Measurements from ENCODE around the gene ARHGEF16. TPM values are rescaled to one million over a fixed set of nuclear protein-coding genes. Genes with fewer than 3 reads are reported as not detected.

Gene ARHGEF16
- total RNA-seq, 1 experiment from 2014 or later: 0.05 TPM

DNA sequence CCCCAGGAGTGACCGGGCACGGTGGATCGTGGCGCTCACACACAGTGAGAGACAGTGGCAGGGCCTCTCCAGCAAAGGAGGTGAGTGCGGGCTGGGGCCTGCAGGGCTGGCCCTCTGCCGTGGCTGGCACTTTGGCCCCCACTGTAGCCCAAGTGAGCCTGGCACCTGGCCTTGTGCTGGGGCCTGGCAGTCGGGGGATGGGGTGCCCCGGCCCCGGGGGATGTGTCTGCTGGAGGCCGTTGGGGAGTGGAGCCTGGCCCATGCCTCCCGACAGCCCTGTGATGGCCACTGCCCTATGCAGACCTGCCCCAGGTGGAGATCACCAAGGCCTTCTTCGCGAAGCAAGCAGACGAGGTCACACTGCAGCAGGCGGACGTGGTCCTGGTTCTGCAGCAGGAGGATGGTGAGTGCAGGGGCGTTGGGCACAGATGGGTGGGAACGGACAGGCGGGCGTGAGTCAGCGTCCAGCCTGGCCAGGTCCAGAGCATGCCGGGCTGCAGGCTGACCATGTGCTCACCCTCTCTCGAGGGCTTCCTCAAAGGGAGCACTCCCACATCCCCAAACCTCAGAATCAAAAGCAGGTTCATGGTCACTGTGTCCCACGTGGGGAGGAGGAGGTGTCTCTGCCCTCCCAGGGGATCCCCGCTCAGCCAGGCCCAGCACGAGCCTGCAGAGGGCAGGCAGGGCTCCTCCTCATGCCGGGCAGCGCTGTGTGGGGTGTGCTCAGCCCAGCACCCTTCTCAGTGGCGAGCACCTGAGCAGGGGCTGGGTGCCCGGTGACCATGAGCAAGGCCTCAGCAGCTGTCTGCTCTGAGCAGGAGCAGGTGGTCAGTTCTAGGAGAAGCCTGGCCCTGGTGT lies 25.3 kb downstream of the ARHGEF16 start:
- DNase-seq (ENCODE audit: low read depth): no peak

DNA sequence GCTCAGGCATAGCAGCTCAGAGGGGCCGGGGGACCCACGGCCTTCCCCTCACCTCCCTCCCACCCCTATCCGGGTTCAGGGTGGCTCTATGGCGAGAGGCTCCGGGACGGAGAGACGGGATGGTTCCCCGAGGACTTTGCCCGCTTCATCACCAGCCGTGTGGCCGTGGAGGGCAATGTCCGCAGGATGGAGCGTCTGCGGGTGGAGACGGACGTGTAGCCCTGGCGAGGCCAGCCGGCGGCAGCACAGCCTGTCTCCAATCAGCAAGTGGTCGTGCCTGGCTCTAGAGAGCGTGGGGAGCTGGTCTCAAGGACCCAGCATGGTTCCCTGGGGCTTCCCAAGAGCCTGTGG lies 25.9 kb downstream of the ARHGEF16 start:
- no peak for DNase-seq (ENCODE audit: low read depth)

DNA sequence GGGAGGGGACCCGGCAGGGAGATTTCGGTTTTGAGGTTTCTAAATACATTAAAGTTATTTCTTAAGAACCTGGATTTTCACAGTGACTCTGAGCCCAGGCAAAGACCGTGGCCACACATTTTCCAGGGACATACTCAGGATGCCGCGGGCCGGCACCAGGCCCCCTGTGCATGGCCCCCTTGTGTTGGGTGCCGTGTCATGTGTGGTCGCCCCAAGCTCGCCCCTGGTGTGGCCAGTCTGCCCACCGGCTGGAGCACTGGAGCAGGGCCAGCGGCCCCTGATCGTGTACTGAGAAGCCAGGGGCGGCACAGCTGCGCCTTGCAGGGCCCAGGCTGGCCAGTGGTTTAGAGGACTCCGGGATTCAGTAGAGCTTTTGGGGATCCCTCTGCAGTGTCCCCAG lies 26.6 kb downstream of the ARHGEF16 start:
- DNase-seq (ENCODE audit: low read depth): no peak

DNA sequence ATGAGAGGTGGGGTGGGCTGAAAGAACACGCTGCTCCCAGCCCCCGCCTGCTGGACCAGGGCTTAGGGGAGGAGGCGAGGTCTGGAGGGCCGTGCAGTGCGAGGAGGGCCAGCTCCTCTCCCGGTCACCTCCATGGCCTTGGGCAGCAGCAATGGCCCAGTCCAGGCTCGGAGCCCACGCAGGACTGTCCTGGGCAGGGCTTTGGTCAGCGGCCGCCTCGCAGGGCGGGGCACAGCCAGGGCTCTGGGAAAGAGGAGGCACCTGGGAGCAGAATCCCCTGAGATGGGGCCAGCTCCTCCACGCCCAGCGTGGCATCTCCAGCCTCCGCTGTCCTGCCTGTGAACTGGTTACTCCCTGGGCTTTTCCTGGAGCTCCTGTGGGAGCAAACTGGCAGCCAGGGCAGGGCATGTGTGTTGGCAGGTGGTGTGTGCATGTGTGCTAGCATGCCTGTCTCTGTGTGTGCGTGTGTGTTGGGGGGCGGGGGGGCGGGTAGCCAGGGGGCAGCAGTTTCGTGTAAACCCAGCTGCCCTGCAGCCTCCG lies 27.4 kb downstream of the ARHGEF16 start:
- DNase-seq (ENCODE audit: low read depth): no peak

DNA sequence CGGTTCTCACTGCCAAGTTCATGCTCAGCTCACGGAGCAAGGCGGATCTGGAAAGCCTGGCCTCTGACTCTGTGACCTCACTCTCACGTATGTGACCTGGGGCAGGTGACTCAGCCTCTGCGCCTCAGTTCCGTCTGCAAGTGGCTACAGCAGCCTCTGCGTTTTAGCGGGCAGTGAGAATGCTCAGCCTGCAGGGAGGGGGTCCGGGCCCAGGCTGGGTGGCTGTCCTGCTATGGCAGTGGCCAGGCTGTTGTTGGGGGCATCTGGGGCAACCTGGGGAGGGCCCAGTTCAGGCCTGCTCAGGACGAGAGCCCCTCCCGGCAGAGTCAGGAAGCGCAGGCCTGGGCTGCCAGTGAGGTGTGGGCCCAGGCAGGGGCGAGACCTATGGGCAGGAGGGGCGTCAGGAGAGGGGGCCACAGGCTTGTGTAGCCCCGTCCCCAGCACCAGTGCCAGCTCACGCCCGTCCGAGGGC lies 27.9 kb downstream of the ARHGEF16 start:
- peak; percentile 23 for DNase-seq (ENCODE audit: low read depth)

DNA sequence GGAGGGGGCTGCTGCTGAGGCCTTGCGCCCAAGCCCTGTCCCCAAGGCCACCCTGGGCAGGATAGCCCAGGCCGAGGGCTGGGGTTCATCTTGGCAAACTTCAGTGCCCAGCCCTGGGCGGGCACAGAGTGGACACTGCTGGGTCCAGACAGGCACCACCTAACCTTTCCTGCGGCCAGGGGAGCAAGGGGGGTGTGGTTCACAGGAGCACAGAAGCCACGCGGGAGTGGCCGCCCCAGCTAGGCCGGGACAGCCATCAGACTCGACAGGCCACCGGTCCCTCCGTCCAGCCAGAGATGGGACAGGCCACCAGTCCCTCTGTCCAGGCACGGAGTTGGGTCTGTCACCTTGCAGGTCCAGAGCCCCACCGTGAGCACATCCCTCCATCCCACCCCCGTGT lies 28.9 kb downstream of the ARHGEF16 start:
- no peak for DNase-seq (ENCODE audit: low read depth)

DNA sequence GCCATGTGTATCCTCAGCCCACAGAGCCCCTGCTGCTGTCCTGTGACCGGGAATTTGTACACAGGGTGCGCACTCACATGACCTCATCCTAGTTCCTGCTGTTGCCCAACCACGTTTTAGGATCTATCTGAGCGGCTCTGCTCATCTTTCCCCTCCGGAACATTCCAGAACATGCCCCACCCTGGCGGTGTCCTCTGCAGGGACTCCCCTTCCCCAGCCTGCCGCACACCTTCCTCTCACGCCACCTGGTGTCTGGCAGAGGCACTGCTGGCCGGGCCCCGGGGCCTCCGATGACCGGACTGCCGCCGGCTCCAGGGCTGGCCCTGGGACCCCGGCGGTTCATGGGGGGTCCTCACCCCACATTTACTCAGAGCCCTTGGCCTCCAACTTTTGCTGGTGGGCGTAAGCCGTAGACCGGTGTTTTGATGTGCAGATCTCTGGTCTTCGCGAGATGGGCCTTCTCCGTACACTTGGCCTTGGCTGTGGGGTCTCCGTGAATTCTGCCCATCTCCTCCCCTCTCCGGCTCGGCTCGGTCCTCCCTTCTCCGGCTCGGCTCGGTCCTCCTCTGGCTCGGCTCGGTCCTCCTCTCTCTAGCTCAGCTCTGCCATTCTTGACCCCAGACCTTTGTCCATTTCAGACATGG lies 29.5 kb downstream of the ARHGEF16 start:
- no peak for DNase-seq (ENCODE audit: low read depth)

DNA sequence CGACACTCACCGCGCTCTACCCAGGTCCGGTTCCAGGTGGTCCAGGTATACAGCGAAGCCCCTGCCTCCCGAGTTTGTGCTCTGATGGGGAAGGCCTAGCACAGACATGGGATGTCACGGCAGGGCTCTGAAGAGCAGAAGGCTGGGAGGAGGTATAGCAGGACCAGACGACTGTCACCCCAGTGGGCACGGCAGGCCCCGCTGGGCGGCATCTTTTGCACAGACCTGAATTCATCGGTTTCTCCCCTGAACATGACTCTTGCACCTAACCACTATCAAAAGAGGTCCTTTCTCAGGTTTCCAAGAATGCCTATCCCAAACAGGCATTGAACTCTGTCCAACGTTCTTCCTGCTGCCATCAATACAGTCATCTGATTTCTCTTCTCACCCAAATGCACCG lies 30.6 kb downstream of the ARHGEF16 start:
- no peak for DNase-seq (ENCODE audit: low read depth)

DNA sequence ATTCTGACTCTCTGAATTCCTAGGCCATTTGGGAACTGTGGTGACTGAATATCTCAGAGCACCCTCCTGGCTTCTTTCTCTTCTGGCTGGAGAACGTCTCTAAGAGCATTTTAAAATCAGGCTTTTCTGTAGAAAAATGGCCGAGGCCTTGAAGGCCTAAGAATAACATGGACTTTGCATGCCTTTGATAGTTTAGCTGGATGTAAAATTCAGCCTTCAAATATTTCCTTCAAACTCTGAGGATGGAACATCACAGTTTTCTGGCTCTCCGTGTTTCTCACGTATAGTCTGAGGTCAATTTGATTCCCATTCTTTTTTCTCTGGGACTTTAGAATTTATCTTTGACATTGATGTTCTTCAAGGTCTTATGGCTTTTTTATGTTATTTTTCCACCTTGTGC lies 34.0 kb downstream of the ARHGEF16 start:
- no peak for DNase-seq (ENCODE audit: low read depth)

DNA sequence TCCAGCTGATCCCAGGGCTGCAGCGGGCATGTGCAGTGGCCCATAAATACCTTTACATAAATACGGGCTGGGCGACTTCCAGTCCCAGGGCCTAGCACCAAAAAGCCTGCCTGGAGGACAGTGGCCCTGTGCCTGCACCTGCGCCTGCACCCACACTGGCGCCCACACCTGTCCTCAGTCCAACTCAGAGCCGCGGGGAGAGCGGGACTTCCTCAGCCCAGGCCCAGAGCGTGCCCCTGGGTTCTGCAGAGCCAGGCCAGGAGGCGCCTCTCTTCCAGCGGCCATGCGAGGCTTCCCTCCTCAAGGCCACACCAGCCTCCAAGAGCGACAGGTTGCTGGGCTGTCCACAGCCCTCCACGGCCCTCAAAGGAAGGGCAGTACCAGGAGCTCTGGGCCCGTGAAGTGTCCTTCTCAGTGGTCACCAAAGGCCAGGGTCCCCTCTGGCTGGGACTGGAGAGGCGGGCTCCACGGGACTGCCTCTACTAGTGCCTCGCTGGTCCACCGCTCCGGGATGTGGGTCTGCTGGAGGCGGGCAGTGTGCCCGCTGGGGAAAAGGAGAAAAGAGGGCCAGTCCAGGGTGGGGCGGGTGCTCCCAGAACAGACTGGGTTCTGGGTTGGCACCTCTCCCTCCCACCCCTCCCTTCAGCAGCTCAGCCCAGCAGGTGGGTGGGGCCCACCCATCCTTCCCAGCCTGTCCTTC lies 35.7 kb downstream of the ARHGEF16 start:
- DNase-seq (ENCODE audit: low read depth): no peak

DNA sequence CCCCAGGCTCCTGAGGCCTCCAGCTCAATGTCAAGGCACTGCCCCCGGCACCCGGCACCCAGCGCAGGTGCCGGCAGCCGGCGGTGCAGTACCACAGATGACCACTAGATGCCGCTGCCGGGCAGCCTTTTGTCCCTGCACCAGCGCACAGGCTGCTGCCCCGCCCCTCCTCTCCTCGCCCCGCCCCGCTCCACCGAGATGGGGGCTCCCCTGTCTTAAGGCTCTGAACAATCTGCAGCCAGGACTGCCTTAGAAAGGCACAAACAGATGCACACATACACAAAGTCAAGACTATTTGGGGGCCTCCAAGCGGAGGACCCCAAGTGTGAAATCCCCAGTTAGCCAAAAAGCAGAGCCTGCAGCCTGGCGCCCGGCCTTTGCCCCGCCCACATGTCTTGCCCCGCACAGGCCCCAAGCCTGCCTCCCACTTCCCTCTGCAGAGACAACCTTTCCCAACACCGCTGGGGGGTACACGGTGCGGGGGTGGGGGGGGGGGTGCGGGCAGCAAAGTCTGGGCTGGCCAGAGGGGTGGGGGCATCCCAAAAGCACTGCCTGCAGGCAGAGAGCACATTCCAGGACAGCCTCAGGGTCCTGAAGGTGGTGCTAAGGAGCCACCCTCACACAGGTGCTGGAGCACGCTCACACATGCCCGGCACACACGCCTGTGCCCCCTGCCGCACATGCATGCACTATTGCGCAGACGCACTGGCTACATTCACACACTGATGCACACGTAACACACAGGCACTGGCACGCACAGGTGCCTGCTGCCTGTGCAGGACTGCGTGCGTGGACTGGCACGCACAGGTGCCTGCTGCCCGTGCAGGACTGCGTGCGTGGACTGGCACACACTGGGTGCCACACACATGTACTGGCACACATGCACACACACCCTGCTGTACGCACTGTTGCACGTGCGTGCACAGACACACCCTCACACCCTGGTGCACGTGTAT lies 37.1 kb downstream of the ARHGEF16 start:
- DNase-seq (ENCODE audit: low read depth): peak; percentile 54

DNA sequence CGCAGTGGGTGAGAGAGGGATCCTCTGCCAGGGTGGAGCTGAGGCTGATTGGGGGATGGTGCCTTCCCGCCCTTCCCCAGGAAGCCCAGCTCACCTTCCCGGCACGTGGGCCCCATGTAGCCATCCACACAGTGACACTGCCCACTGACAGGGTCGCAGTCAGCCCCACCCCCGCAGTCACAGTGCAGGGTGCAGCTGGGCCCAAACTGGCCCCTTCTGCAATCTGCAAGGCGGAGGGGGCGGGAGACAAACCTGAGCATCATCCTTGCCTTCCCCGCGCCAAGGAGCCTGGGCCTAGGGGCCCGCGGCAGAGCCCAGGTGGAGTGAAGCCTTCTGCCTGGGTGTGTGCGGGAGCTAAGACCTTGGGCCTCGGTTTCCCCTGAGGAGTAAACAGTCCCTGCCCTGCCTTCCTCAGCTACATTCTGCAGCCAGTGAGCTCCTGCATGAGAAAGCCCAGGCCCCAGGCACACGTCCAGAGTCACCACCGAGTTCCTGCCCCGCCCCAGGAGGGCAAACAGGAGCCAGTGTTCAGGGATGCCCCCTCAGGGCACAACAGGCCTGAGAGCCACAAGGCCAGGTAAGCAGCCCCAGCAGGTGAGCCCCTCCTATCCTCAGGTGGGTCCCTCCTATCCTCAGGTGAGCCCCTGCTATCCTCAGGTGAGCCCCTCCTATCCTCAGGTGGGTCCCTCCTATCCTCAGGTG lies 38.2 kb downstream of the ARHGEF16 start:
- DNase-seq (ENCODE audit: low read depth): no peak

DNA sequence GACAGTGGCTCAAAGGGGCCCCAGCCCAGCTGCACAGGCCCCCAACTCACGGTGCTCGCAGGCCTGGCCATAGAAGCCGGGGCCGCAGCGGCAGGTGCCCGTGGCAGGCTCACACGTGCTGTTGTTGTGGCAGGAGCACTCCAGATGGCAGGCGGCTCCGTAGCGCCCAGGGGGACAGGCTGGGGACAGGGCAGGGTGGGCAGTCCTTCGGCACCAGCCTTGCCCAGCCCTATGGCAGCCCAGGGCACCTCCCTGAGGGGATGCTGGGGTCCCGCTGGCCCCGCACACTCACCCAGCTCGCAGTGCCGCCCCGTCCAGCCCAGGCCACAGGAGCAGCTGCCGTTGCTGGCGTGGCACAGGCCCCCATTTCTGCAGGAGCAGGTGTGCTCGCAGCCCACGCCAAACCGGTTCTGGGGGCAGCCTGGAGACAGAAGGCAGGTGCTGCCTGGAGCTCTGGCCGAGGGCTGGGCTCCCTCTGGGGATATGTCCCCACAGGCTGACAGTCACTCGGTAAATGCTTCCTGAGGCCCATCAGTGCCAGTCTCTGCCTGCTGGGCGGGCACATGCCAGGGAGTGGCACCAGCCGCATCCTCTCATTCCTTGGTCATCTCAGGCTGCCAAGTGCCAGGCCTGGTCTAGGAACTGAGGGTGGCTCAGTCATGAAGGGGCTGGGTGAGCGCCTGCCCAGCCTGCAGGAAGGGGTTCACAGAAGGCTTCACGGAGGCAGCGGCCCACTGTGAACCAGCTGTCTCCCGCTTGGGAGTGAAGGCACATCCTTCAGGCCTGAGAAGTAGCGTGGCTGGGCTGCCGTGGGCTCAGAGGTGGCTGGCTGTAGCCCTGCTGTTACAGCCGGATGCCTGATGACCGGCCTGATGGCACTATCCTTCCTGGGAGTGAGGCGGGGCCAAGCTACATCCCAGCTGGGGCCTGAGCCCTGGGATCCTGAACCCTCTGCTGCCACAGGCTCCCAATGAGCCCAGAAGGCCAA lies 40.1 kb downstream of the ARHGEF16 start:
- DNase-seq (ENCODE audit: low read depth): no peak

DNA sequence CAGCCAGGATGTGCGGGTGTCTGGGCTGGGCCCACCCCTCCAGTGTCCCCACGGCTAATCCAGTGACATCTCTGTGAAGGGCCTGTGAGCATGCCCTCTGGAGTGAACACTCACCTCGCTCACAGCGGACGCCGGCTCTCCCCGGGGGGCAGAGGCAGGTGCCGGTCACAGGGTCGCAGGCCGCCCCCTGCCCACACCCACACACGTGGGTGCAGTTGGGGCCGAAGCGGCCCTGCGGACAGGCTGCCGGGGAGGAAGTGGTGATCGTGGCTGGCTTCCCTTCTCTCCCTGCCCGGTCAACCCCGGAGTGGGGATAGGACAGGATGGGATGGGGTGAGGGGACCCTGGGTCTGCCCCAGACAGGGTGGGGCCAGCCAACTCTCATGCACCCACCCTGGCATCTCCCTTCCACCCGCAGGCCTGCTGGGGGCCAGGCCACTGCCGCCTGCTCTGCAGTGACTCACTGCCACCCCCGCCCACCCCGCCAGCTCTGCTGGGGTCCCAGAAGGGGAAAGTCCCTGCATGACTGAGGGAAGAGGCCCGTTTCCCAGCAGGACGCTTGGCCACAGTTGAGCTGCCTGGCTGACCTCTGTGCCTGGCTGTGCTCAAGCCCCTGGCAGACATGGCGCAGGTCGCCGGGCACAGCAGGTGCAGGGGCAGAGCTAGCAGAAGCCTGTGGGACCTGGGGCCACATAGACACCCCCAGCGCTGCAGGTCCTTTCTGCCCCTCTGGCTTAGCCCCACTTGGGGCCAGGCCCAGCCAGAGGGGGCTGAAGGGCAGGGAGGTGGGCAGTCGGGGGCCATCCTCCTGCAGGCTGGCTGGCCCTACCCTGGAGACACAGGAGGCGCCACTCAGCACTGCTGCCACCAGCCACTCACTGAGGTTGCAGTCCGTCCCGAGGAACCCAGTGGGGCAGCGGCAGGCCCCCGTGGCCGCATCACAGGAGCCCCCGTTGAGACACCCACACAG lies 41.6 kb downstream of the ARHGEF16 start:
- peak; percentile 24 for DNase-seq (ENCODE audit: low read depth)

DNA sequence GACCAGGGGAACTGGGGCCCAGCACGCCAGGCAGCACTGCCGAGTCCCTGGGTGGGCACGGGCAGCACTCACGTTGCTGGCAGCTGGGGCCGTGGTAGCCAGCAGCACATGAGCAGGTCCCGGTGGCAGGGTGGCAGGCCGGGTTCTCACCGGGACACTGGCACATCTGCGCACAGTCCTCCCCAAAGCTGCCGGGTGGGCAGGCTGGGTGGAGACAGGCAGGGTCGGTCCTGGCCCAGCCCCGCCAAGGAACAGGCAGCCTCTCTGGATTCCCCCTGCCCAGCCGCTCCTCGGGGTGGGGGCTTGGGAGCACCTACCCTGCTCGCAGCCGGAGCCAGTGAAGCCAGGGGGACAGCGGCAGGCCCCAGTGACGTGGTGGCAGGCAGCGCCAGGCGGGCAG lies 42.5 kb downstream of the ARHGEF16 start:
- DNase-seq (ENCODE audit: low read depth): no peak

DNA sequence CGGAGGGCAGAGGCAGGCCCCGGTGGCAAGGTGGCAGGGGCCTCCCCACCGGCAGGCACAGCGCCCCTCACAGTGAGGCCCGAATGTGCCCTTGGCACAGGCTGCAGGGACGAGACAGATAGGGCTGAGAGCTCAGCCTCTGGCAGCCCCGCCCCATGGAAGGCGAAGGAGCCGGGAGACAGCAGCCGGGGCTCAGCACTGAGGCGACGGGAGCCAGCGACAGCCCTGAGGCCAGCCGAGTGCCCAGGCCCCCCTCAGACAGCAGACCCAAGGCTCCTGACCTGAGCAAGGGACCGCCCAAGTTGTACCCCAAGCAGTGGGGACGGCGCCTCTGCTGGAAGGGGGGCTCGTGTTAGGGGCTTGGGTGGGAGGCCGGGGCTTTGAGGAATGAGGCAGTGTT lies 43.1 kb downstream of the ARHGEF16 start:
- no peak for DNase-seq (ENCODE audit: low read depth)

DNA sequence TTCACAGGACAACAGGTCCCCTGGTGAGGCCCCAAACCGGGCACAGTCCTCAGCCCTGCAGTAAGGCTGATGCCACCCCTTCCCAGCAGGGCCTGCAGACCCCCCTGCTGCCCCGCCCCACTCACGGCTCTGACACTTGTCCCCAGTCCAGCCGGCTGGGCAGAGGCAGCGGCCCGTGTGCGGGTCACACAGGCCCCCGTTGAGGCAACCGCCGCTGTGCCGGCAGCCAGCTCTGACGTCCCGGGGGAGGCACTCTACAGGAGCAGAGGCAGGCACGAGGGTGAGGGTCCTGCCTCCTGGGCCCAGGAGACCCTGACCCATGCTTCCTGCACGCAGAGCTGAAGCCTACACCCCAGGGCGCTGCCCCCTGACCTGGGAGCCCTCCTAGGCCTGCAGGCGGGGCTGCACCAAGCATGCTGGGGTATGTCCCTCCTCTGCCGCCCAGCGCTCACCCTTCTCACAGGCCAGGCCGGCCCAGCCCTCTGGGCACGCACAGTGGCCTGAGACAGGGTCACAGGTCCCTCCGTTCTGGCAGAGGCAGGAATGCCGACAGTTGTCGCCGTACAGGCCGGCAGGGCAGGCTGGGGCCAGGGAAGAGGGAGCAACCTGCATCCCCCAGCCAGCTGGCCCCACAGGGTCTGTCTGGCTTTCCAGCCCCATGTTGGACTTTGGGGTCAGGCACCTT lies 43.9 kb downstream of the ARHGEF16 start:
- no peak for DNase-seq (ENCODE audit: low read depth)
